Measurements from ENCODE around the gene PIP5K1B.

Gene PIP5K1B

DNA sequence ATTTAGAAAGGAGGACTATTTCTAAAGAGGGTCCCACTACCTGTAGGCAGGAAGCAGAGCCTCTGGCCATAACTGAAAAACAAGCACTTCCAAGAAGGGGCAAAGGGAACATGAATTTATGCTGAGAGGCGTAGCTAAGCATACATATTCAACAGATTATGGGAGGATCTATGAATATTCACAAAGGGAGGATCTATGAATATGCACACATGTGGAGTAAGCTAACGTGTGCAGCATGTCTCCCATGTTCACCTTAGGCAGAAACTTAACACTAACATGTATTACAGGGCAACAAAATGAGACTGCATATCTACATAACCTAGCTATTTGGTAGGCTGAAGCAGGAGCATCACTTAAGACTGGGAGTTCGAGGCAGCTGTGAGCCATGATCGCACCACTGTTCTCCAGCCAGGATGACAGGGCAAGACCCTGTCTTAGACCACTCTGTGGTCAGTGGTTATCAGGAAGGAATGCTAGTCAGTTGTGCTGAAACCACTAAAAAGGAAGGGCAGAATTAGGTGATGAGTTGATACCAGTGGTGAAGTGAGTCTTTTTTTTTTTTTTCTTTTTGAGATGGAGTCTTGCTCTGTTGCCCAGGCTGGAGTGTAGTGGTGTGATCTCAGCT lies 351.3 kb downstream of the PIP5K1B start:
- no peak overlapping the region for H3K4me3 ChIP-seq (replicated peaks; ENCODE audit: low read depth, low read length)
- DNase-seq (ENCODE audit: extremely low read depth, low read depth): no peak

DNA sequence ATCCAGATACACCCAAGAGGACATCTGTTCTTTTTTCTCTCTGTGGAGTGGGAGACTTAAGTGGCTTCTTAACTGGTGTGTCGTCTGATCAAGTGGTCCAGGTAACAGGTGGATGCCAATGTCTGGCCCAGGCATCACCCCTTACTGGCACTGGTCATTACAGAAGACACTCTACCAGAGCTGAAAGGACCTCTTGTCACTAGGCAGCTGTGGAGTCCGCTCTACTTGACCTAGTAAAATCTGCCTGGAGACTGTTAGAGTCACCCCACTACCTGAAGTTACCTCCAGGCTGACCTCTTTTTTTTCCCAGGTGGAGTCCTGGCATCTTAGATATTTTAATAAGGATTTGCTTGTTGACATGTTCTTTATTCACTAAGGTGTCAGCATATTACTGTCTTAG lies 353.1 kb downstream of the PIP5K1B start:
- TF ChIP-seq, protein P1, sequence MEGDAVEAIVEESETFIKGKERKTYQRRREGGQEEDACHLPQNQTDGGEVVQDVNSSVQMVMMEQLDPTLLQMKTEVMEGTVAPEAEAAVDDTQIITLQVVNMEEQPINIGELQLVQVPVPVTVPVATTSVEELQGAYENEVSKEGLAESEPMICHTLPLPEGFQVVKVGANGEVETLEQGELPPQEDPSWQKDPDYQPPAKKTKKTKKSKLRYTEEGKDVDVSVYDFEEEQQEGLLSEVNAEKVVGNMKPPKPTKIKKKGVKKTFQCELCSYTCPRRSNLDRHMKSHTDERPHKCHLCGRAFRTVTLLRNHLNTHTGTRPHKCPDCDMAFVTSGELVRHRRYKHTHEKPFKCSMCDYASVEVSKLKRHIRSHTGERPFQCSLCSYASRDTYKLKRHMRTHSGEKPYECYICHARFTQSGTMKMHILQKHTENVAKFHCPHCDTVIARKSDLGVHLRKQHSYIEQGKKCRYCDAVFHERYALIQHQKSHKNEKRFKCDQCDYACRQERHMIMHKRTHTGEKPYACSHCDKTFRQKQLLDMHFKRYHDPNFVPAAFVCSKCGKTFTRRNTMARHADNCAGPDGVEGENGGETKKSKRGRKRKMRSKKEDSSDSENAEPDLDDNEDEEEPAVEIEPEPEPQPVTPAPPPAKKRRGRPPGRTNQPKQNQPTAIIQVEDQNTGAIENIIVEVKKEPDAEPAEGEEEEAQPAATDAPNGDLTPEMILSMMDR (IDR thresholded peaks at IDR 0.05; ENCODE audit: low read depth, low read length, missing control alignments): no peak
- H3K4me3 ChIP-seq (replicated peaks; ENCODE audit: low read depth, low read length): no peak overlapping the region
- DNase-seq (ENCODE audit: extremely low read depth, low read depth): no peak

More for the DNA sequence above, 351.3 kb downstream of the PIP5K1B start:
- TF ChIP-seq, protein P1 (IDR thresholded peaks at IDR 0.05; ENCODE audit: low read depth, low read length, missing control alignments): no peak

Data from HFF-Myc (cell line).